GM10266 (cell line): ENCODE measurements around the gene TRIM8.

Source experiments
- DNase-seq: peaks from one replicate; pipeline ENCODE4 v3.0.0; 2012; ENCODE audit errors: extremely low spot score
- CTCF ChIP-seq: IDR thresholded peaks from 2 replicates; pipeline ENCODE4 v1.5.1; 2012; ENCODE audit warnings: mild to moderate bottlenecking, low read depth; ENCODE audit not compliant: control insufficient read depth, insufficient read depth; ENCODE audit errors: missing control alignments

TRIM8 gene

GRCh38 chr10:102633287-102633686, 11.0 kb upstream of the TRIM8 start:
- no peak for TF ChIP-seq CTCF
- no peak for DNase-seq

GRCh38 chr10:102633848-102634247, 10.4 kb upstream of the TRIM8 start:
- no peak for DNase-seq
- TF ChIP-seq CTCF: no peak

GRCh38 chr10:102634686-102635085, 9.6 kb upstream of the TRIM8 start:
- no peak for DNase-seq
- no peak for TF ChIP-seq CTCF

GRCh38 chr10:102635377-102635776, 8.9 kb upstream of the TRIM8 start:
- no peak for DNase-seq

GRCh38 chr10:102639537-102639936, 4.7 kb upstream of the TRIM8 start:
- TF ChIP-seq CTCF: no peak
- DNase-seq: no peak

More at GRCh38 chr10:102635377-102635776, 8.9 kb upstream of the TRIM8 start:
- TF ChIP-seq CTCF: no peak

GRCh38 chr10:102641402-102641801, 2.9 kb upstream of the TRIM8 start:
- no peak for DNase-seq
- no peak for TF ChIP-seq CTCF

- peak; percentile 97 for DNase-seq
- no peak for TF ChIP-seq CTCF
These were observed 2.2 kb upstream of the TRIM8 start for GRCh38 chr10:102641880-102642735.
